Liver (tissue), 3 donors: Measurements from ENCODE around the gene TRIM15.

Experiments
- CTCF ChIP-seq: fragments of 150-350 bp; IDR thresholded peaks from 2 replicates; pipeline ENCODE4 v1.5.1; 2017; ENCODE audit warnings: improper control_type of control experiment, low read depth, low read length; ENCODE audit not compliant: missing input control
- FOXA1 ChIP-seq: IDR thresholded peaks from 2 replicates; pipeline ENCODE4 v1.6.1; 2016; ENCODE audit warnings: antibody characterized with exemption
- JUND ChIP-seq, 2 donors: IDR thresholded peaks; 2 replicates each; pipeline ENCODE4 v1.6.1; 2016; ENCODE audit warnings: antibody characterized with exemption in 2 of 2
- donor health status: healthy.
- donor health status: healthy.

GRCh38 chr6:30160785-30161531 is 2.4 kb upstream of the TRIM15 start, which contains the start of gene TRIM10:
- TF ChIP-seq JUND (IDR thresholded peaks at IDR 0.05) (no peak), FOXA1 (no peak), CTCF (no peak)
